Measurements from ENCODE around the gene ZFYVE9.

DNA sequence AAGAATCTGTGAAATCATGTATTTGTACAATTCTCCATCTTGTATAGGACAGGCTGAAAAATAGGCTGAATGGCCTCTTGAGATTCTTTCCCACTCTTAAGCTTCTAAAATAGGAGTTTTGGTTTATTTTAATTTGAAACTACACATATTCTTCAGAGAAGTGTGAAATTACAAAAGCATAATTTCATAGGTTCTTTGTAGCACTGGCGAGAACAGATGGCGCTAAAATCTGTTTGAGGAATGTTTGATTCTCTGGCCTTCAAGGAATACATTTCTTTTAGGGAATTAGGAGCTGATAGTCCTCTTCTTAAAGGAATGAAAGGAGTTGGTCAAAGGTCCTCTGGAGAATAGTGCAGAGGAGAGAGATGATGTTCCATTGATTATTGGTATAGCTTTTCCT is 179.2 kb downstream of the ZFYVE9 start:
- TF ChIP-seq GATA2 (IDR thresholded peaks at IDR 0.05; ENCODE audit: low read depth, low read length) (no peak), GATA3 (IDR thresholded peaks at IDR 0.05; ENCODE audit: low read depth, low read length) (no peak)

Measured in SH-SY5Y (cell line).